Activated T-cell treated with anti-CD3 and anti-CD28 coated beads for 1 hour (primary cell): ENCODE measurements around the gene FSHR.

Source experiments
- DNase-seq: peaks from one replicate; pipeline ENCODE4 v3.0.0-alpha.2; 2020; ENCODE audit warnings: low read depth

The FSHR gene

DNA sequence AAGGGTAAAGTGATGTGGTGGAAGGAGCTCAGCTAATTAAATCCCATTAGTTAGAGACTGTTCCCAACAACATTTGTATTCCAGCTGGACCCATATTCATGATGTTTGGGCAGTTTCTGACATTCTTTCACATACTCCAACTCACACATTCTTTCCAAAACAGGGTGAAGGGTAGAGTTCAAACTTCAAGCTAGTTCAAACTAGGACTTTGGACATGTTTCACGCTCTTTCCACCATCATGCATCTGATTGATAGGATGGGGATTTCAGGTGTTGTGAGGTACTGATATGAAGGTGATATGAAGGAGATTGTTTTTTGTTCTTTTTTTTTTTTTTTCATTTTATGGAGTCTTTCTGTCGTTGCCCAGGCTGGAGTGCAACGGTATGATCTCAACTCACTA is 201.7 kb downstream of the FSHR start:
- DNase-seq, result no peak

GRCh38 chr2:48952143-48952542 is 202.2 kb downstream of the FSHR start:
- no peak for DNase-seq

DNA sequence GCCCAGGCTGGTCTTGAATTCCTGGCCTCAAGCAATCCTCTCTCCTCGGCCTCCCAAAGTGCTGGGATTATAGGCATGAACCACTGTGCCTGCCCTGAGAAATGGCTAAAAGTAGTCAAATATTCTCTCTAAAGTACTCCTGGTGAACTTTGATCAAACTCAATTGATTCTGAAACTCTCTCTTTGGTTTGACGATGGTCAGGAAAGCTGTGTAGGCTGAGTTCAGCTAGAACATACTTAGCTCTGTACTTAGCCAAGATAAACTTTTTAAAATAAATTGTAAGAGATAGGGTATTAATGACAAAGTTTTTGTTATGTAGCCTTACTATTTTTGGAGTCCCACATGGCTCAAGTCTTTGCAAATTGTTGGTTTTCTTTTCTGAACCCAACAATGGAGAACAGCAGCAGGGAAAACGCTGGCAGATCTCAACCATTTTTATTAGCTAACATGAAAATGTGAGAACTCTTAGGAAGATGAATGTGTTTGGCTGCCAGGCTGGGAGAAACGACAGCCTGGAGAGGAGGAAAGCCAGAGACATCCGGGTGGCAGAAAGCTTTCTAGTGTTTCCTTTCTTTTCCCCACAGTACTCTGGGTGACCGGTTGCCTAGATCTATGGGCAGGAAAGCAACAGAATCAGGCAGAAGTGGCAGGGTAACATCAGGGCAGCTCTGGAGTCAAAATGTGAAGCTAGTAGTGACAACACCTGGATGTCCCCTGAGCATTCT is 205.8 kb downstream of the FSHR start:
- no peak for DNase-seq

GRCh38 chr2:48946449-48947048 is 207.8 kb downstream of the FSHR start:
- peak; percentile 2 for DNase-seq

DNA sequence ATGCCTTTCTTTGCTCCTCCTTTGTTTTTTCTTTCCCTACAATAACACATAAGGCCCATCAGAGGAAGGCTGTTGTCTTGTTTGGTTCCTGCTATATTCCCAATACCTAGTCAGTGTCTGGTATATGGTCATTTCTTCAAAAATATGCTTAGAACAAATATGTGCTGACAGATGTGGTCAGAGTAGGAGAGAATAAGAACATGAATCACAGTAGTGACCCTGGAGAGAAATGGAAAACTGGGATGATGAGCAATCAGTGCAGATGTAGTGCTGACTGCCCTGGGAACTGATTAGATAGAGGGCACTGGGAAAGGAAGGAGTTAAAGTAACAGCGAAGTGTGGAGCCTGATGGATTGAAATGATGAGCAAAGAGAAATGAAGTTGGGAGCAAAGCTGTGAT is 209.4 kb downstream of the FSHR start:
- no peak for DNase-seq

DNA sequence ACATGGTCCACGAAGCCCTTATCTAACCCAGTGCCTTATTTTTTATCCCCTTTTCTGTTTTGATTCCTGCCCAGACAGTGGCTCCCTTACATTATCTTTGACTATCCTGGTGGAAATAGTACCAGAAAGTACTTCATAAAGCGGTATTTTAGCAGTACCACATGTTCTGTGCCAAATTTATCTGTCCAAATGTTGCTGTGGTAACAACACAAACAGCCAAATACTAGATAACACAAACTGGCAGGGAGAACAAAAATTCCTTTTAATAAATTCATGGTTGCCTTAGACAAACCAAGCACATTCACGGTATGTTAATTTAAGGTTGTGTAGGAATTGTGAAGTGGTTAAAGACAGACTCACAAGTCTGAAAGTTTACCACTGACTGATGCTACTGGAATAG is 210.9 kb downstream of the FSHR start:
- no peak for DNase-seq

- no peak for DNase-seq
Measured at GRCh38 chr2:48941908-48942307, 212.4 kb downstream of the FSHR start.

DNA sequence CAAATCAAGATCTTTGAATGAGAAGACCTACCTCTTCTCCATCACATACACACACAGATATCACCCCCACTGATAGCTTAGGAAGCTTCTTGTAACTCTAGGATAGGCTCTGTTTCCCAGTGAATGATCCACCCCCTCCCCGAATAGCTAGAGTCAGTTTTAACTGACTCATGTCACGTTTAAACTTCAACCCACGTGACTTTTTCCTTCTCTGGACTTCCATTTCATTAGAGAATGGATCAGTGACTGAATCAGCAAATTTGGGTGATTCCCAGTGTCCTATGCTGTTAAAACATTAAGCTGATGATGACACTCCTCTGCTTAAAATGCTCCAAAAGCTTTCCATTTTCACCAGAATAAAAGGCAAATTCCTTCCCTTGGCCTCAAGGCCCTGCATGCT is 212.9 kb downstream of the FSHR start:
- no peak for DNase-seq

DNA sequence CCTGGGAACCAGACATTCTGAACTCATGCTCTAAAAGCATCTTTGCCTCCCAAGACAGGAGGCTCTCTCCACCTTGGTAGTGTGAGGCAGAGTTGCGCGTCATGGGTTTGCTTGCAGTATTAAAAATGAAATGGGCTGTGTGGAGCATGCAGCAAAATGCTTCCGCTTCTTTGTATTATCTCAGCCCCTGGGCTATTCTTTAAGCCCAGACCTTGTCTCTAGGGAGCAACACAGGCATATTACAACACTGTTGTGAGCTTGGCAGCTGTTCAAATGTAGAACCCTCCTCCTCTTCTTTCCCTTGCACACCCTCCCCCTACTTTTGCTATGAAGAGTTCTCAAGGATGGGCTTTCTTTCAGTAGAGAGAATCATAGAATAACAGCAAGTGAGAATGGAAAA is 213.7 kb downstream of the FSHR start:
- no peak for DNase-seq

- DNase-seq, result no peak
Measured at GRCh38 chr2:48939232-48939631, 215.1 kb downstream of the FSHR start.

DNA sequence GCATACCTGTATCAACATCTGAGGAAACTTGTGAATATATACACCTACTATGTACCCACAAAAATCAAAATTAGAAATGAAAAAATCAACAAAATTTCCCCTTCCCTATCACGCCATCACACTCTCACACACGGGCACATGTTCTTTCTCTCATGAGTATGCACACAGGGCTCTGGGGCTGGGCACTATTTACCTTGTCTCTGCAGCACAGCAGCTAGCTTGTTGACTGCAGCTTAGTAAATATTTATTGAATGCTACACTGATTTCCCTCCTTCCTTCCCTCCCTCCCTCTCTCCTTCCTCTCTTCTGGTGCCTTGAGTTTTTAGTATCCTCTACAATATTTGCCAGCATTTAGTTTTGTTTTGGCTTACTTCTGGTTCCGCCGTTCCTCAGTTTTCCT is 216.1 kb downstream of the FSHR start:
- DNase-seq, result no peak

- DNase-seq, result no peak
Measured at GRCh38 chr2:48934807-48935206, 219.5 kb downstream of the FSHR start.

GRCh38 chr2:48933828-48934497 is 220.4 kb downstream of the FSHR start:
- no peak for DNase-seq

- no peak for DNase-seq
Measured at GRCh38 chr2:48932667-48933066, 221.6 kb downstream of the FSHR start.

DNA sequence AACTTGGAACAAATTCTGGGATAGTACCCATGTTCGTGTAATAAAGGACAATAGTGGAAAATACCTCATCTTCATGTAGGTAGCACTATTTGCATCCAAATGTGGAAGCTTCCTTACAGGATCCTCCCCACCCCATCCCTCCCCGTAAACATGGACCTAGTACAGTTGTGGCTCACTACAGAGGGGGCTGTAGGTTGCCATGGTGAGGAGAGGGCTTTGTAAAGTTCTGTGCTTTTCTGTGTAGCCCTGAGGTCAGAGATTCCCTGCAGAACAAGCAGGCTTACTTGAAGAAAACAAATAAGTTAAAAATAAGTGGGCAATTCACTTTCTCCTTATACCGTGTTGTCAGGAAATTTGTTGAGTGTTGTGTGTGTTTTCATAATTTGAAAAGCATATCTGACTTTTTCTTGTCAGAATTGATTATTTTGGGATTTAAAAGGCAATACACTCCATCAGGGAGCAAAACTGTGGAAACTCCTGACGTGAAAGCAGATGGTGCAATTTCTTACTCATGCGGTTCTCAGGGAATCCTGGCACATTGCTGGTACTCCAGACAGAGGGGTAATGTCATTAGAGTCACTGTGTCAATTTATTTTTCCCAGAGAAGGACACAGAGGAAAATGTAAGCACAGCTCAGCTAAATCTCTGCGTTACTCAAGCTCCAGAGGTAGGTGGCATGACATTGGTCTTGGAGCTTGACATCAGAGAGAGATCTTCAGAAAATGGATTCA is 224.6 kb downstream of the FSHR start:
- DNase-seq, result no peak

DNA sequence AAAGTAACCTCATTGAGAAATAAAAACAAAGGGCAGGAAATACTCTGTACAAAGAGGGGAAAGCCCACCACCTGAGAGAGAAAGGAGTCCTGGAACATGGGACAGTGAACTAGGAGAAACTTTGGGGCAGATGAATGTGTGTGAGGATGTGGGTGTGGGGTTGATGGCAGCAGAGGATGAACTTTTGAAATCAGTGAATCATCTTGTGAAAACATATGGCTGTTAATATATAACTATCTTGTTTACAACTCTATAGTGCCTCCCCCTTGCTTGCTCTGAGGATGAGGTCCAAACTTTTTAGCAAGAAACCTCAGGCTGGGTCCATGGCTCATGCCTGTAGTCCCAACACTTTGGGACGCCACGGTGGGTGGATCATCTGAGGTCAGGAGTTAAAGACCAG is 227.0 kb downstream of the FSHR start:
- DNase-seq, result no peak

DNA sequence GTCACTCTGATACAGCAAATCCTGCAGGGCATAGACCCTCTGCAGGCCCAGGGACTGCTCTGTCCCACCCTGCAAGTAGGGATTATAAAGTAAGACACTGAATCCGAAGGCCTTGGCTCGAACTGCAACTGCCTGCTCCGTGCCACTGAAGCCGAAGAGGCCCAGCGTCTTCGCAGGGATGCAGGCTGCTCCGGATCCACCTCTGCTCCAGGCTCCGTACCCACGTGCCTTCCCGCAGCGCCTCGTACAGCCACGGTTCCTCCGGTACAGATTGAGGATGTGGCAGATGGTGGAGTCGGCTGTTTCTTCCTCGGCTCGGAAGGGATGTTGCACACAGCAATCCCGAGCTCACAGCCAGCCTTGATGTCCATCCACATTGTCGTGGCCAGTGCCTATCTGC is 238.4 kb downstream of the FSHR start:
- DNase-seq, result no peak

- DNase-seq, result no peak
Measured at GRCh38 chr2:48915227-48915626, 239.1 kb downstream of the FSHR start.

DNA sequence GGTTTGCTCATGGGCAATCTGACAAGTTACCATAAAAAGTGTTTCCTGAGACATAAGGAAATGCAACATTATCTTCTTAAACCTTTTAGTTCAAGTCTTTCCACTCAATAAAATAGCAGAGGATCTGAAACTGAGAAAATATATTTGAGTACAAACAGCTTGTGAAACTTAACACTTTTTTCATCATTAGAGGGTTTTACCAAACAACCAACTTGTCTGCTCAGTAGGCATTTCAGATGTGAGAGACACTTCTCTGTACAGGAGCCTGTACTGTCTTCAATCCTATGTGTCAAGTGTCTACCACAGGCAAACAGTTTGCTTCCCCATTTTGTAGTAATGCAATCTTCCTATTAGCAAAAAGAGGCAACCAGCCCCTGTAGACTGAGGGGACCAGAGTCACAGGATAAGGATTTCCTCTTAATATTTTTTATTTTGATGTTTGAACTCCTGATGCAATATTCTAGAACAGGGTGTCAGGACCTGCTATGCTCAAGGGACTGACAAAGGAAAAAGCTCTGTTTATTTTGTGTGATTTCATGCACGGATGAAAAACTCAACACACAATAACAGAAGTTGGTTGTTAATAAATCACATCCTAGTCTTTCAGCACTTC is 239.7 kb downstream of the FSHR start:
- DNase-seq, result no peak
